Thyroid gland (tissue), 4 donors: ENCODE measurements around the gene NPAS2.

ENCODE experiments used
- POLR2A ChIP-seq, 2 donors: fragments of 450-650 bp; IDR thresholded peaks; one replicate each; pipeline ENCODE4 v1.6.1; 2017; ENCODE audit warnings: antibody characterized with exemption in 2 of 2, mild to moderate bottlenecking in 2 of 2, moderate library complexity in 1 of 2
- TF ChIP-seq, protein P1 (sequence below), 6 experiments: fragments of 200-600 bp in 3 of 6; fragments of 450-650 bp in 3 of 6; sonication (generic) in 3 of 6; IDR thresholded peaks; one replicate each; pipeline ENCODE4 v1.5.1; 2016 to 2019; ENCODE audit warnings: antibody characterized with exemption in 6 of 6, mild to moderate bottlenecking in 2 of 6, inconsistent platforms in 1 of 6, moderate library complexity in 1 of 6

DNA sequence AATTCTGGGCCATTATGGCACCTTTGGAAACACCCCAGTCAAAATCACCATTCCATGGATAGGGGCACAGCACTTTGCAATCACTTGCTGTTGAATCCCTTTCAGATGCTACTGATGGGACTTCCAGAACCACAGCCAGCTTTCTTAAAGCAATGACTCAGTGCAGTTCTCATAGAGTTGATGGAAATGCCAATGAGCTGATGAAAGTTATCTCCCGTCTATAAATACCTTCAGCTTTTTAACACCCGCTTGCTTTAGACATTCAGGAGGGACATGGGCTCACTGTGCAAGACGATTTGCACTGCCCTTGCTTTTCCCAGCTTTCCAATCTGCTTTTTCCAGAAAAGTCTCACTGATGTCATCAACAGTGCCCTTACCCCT is 115.4 kb downstream of the NPAS2 start:
- TF ChIP-seq, protein P1, sequence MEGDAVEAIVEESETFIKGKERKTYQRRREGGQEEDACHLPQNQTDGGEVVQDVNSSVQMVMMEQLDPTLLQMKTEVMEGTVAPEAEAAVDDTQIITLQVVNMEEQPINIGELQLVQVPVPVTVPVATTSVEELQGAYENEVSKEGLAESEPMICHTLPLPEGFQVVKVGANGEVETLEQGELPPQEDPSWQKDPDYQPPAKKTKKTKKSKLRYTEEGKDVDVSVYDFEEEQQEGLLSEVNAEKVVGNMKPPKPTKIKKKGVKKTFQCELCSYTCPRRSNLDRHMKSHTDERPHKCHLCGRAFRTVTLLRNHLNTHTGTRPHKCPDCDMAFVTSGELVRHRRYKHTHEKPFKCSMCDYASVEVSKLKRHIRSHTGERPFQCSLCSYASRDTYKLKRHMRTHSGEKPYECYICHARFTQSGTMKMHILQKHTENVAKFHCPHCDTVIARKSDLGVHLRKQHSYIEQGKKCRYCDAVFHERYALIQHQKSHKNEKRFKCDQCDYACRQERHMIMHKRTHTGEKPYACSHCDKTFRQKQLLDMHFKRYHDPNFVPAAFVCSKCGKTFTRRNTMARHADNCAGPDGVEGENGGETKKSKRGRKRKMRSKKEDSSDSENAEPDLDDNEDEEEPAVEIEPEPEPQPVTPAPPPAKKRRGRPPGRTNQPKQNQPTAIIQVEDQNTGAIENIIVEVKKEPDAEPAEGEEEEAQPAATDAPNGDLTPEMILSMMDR (IDR thresholded peaks at IDR 0.05): no peak
- TF ChIP-seq POLR2A (IDR thresholded peaks at IDR 0.05): no peak
